ENCODE measurements around the gene KRTAP10-12. TPM values are rescaled to one million over a fixed set of nuclear protein-coding genes. Genes with fewer than 3 reads are reported as not detected.

Gene KRTAP10-12
- total RNA-seq, 1 experiment from 2014 or later: not detected

DNA sequence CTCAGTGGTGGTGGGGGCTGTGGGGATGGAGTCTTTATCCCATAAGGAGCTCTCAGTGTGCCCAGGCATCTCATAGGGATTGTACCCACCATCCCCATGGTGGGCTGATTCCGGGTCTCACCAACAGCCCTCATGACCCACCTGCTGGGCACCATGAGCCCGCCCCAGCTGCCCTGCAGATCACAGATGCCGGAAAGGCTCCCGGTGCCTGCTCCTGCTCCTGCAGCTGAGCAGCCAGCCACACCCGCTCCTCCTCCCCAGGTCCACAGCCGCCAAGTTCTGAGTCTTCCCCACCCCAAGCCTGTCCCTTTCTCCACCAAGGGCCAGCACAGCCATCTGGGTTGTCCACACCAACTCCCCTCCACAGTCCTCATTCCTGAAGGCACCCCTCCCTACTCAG, 29.9 kb downstream of the KRTAP10-12 start:
- Histone ChIP-seq H3K36me3 (ENCODE audit: low read depth, low read length) (no peaks in the 10 kb centered on the region), H3K4me2 (ENCODE audit: low read length) (no peak overlapping the region), H3K4me3 (ENCODE audit: low read length) (no peak overlapping the region), H4K20me1 (ENCODE audit: low read length) (no peaks in the 10 kb centered on the region), H3K4me1 (ENCODE audit: insufficient read depth, low read length) (no peaks in the 10 kb centered on the region), H3K9me3 (ENCODE audit: low read length) (no peaks in the 10 kb centered on the region), H3K27me3 (ENCODE audit: low read length) (no peaks in the 10 kb centered on the region), H3K9me2 (replicated peaks; ENCODE audit: low read length) (no peaks in the 10 kb centered on the region), H3K27ac (ENCODE audit: low read length) (no peak overlapping the region), H3K79me2 (ENCODE audit: low read length) (no peaks in the 10 kb centered on the region), H3K9ac (ENCODE audit: low read length) (no peak overlapping the region), H2AFZ (ENCODE audit: low read length) (no peak overlapping the region), H3F3A (ENCODE audit: low read length, unreplicated experiment) (no peaks in the 10 kb centered on the region)
- intact Hi-C loops (cut with micrococcal nuclease): no loop called here
- DNase-seq: no peak
- ChIA-PET POLR2A (ENCODE audit: unreplicated experiment) (no interaction called here), CTCF (no interaction called here)
- ATAC-seq: no peak
- BruUV-seq (replicated peaks): no TSS peak
- TF ChIP-seq EZH2phosphoT487 (IDR thresholded peaks at IDR 0.05; ENCODE audit: borderline replicate concordance, low read length) (no peak), EZH2 (IDR thresholded peaks at IDR 0.05; ENCODE audit: low read length, unreplicated experiment) (no peak)
- TF ChIP-seq, protein P1, sequence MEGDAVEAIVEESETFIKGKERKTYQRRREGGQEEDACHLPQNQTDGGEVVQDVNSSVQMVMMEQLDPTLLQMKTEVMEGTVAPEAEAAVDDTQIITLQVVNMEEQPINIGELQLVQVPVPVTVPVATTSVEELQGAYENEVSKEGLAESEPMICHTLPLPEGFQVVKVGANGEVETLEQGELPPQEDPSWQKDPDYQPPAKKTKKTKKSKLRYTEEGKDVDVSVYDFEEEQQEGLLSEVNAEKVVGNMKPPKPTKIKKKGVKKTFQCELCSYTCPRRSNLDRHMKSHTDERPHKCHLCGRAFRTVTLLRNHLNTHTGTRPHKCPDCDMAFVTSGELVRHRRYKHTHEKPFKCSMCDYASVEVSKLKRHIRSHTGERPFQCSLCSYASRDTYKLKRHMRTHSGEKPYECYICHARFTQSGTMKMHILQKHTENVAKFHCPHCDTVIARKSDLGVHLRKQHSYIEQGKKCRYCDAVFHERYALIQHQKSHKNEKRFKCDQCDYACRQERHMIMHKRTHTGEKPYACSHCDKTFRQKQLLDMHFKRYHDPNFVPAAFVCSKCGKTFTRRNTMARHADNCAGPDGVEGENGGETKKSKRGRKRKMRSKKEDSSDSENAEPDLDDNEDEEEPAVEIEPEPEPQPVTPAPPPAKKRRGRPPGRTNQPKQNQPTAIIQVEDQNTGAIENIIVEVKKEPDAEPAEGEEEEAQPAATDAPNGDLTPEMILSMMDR (conservative IDR thresholded peaks at IDR 0.05; ENCODE audit: low read depth, low read length): no peak

DNA sequence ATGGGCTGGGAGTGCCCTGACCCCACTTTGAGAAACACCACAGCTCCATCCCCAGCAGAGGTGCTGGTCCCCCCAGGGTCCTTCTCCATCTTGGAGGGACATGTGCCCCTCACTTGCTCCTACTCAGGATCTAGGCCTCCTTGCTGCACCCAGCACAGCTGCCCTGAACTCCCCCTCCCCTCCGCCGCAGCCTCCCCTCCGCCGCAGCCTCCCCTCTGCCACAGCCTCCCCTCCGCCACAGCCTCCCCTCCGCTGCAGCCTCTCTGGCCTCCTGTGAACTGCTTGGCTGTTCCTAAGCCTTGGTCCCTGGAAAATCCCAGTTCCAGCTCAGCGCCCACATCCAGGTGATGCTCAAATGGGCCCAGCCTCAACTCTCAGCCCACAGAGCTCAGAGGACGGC, 30.3 kb downstream of the KRTAP10-12 start:
- H3K27me3 ChIP-seq (ENCODE audit: low read length): no peaks in the 10 kb centered on the region
- no peak overlapping the region for H3K4me3 ChIP-seq (ENCODE audit: low read length)
- H3K4me1 ChIP-seq (ENCODE audit: insufficient read depth, low read length): no peaks in the 10 kb centered on the region
- H3F3A ChIP-seq (ENCODE audit: low read length, unreplicated experiment): no peaks in the 10 kb centered on the region
- no peak overlapping the region for H3K9ac ChIP-seq (ENCODE audit: low read length)
- no peak overlapping the region for H3K27ac ChIP-seq (ENCODE audit: low read length)
- no peaks in the 10 kb centered on the region for H3K36me3 ChIP-seq (ENCODE audit: low read depth, low read length)
- no peak overlapping the region for H2AFZ ChIP-seq (ENCODE audit: low read length)
- POLR2A ChIA-PET (ENCODE audit: unreplicated experiment): no interaction called here
- no peaks in the 10 kb centered on the region for H4K20me1 ChIP-seq (ENCODE audit: low read length)
- no peak overlapping the region for H3K4me2 ChIP-seq (ENCODE audit: low read length)
- no peaks in the 10 kb centered on the region for H3K9me3 ChIP-seq (ENCODE audit: low read length)
- no peaks in the 10 kb centered on the region for H3K79me2 ChIP-seq (ENCODE audit: low read length)
- no TSS peak for BruUV-seq (replicated peaks)
- no peaks in the 10 kb centered on the region for H3K9me2 ChIP-seq (replicated peaks; ENCODE audit: low read length)
- TF ChIP-seq, protein P1 (conservative IDR thresholded peaks at IDR 0.05; ENCODE audit: low read depth, low read length): no peak
- TF ChIP-seq EZH2 (IDR thresholded peaks at IDR 0.05; ENCODE audit: low read length, unreplicated experiment) (no peak), EZH2phosphoT487 (IDR thresholded peaks at IDR 0.05; ENCODE audit: borderline replicate concordance, low read length) (no peak)
- DNase-seq (no peak), ATAC-seq (no peak)
- intact Hi-C loops (cut with micrococcal nuclease): no loop called here
- CTCF ChIA-PET: no interaction called here

- H3K27ac ChIP-seq (ENCODE audit: low read length): no peak overlapping the region
- BruUV-seq (replicated peaks): no TSS peak
- H3K27me3 ChIP-seq (ENCODE audit: low read length): no peaks in the 10 kb centered on the region
- no peaks in the 10 kb centered on the region for H3K36me3 ChIP-seq (ENCODE audit: low read depth, low read length)
- H3K4me3 ChIP-seq (ENCODE audit: low read length): no peak overlapping the region
- no peaks in the 10 kb centered on the region for H3K9me3 ChIP-seq (ENCODE audit: low read length)
- TF ChIP-seq, protein P1 (conservative IDR thresholded peaks at IDR 0.05; ENCODE audit: low read depth, low read length): no peak
- no peak for TF ChIP-seq EZH2phosphoT487 (IDR thresholded peaks at IDR 0.05; ENCODE audit: borderline replicate concordance, low read length)
- TF ChIP-seq EZH2 (IDR thresholded peaks at IDR 0.05; ENCODE audit: low read length, unreplicated experiment): no peak
- no peak overlapping the region for H2AFZ ChIP-seq (ENCODE audit: low read length)
- H3F3A ChIP-seq (ENCODE audit: low read length, unreplicated experiment): no peaks in the 10 kb centered on the region
- H3K79me2 ChIP-seq (ENCODE audit: low read length): no peaks in the 10 kb centered on the region
- POLR2A ChIA-PET (ENCODE audit: unreplicated experiment): no interaction called here
- DNase-seq (no peak), ATAC-seq (no peak)
- 0 out of 2 replicates have a peak, but pooled peaks cover 1% of the 10 kb centered on the region for H3K4me1 ChIP-seq (ENCODE audit: insufficient read depth, low read length)
- no peaks in the 10 kb centered on the region for H3K9me2 ChIP-seq (replicated peaks; ENCODE audit: low read length)
- no peak overlapping the region for H3K9ac ChIP-seq (ENCODE audit: low read length)
- CTCF ChIA-PET: no interaction called here
- H3K4me2 ChIP-seq (ENCODE audit: low read length): no peak overlapping the region
- intact Hi-C loops (cut with micrococcal nuclease): no loop called here
- no peaks in the 10 kb centered on the region for H4K20me1 ChIP-seq (ENCODE audit: low read length)
These were observed 30.8 kb downstream of the KRTAP10-12 start for GRCh38 chr21:44727757-44728156.
